ENCODE results near the gene FAM9C.
"Not testable (repeated sequence)": the region's sequence is repeated elsewhere in the genome, so short reads cannot be mapped to it uniquely, and the experiment has no call there.

Gene FAM9C

GRCh38 chrX:13074297-13075262 lies 30.2 kb upstream of the FAM9C start:
- no peak overlapping the region for H3K4me3 ChIP-seq (ENCODE audit: low read length)
- no peak for DNase-seq (ENCODE audit: low read depth)
- TF ChIP-seq CTCF (conservative IDR thresholded peaks at IDR 0.05; ENCODE audit: low read length), result no peak

GRCh38 chrX:13069771-13070416 lies 25.5 kb upstream of the FAM9C start:
- DNase-seq (ENCODE audit: low read depth), result no peak
- H3K4me3 ChIP-seq (ENCODE audit: low read length), result no peak overlapping the region
- no peak for TF ChIP-seq CTCF (conservative IDR thresholded peaks at IDR 0.05; ENCODE audit: low read length)

- no peak for TF ChIP-seq CTCF (conservative IDR thresholded peaks at IDR 0.05; ENCODE audit: low read length)
- DNase-seq (ENCODE audit: low read depth), result no peak
- H3K4me3 ChIP-seq (ENCODE audit: low read length), result no peak overlapping the region
Measured at GRCh38 chrX:13068651-13069050, 24.2 kb upstream of the FAM9C start.

GRCh38 chrX:13067773-13068172 lies 23.4 kb upstream of the FAM9C start:
- no peak for DNase-seq (ENCODE audit: low read depth)
- TF ChIP-seq CTCF (conservative IDR thresholded peaks at IDR 0.05; ENCODE audit: low read length), result no peak
- H3K4me3 ChIP-seq (ENCODE audit: low read length), result no peak overlapping the region

GRCh38 chrX:13066391-13066790 lies 22.0 kb upstream of the FAM9C start:
- H3K4me3 ChIP-seq (ENCODE audit: low read length), result no peak overlapping the region
- TF ChIP-seq CTCF (conservative IDR thresholded peaks at IDR 0.05; ENCODE audit: low read length), result no peak
- DNase-seq (ENCODE audit: low read depth), result no peak

GRCh38 chrX:13064599-13065143 lies 20.3 kb upstream of the FAM9C start:
- no peak for TF ChIP-seq CTCF (conservative IDR thresholded peaks at IDR 0.05; ENCODE audit: low read length)
- DNase-seq (ENCODE audit: low read depth), result peak; percentile 93
- no peak overlapping the region for H3K4me3 ChIP-seq (ENCODE audit: low read length)

GRCh38 chrX:13063124-13063523 lies 18.7 kb upstream of the FAM9C start:
- not testable (repeated sequence) for DNase-seq (ENCODE audit: low read depth); H3K4me3 ChIP-seq (ENCODE audit: low read length)

GRCh38 chrX:13062331-13062730 lies 17.9 kb upstream of the FAM9C start:
- H3K4me3 ChIP-seq (ENCODE audit: low read length); DNase-seq (ENCODE audit: low read depth): not testable (repeated sequence)

- not testable (repeated sequence) for H3K4me3 ChIP-seq (ENCODE audit: low read length); DNase-seq (ENCODE audit: low read depth)
Measured at GRCh38 chrX:13061215-13061708, 16.8 kb upstream of the FAM9C start.

All from AG10803 (cell line).